Measurements from ENCODE around the gene VPREB3.

Gene VPREB3

GRCh38 chr22:23754220-23754919, at the start of gene VPREB3:
VPREB3 (minus strand) TSS chr22:23754425; CDS start chr22:23754363, 62 bp downstream.
- no peak for DNase-seq

- no peak for DNase-seq
Measured at GRCh38 chr22:23803001-23803819, 49.0 kb upstream of the VPREB3 start.

GRCh38 chr22:23801886-23802377, 47.7 kb upstream of the VPREB3 start:
- DNase-seq = no peak

GRCh38 chr22:23801238-23801821, 47.1 kb upstream of the VPREB3 start:
- no peak for DNase-seq

- no peak for DNase-seq
Measured at GRCh38 chr22:23800297-23801237, 46.3 kb upstream of the VPREB3 start.

GRCh38 chr22:23796461-23796860, 42.2 kb upstream of the VPREB3 start:
- DNase-seq = no peak

- no peak for DNase-seq
Measured at GRCh38 chr22:23793326-23793725, 39.1 kb upstream of the VPREB3 start.

- no peak for DNase-seq
Measured at GRCh38 chr22:23791738-23792645, 37.8 kb upstream of the VPREB3 start.

GRCh38 chr22:23790819-23791737, 36.9 kb upstream of the VPREB3 start:
- no peak for DNase-seq

- DNase-seq = no peak
Measured at GRCh38 chr22:23789638-23790037, 35.4 kb upstream of the VPREB3 start.

- no peak for DNase-seq
Measured at GRCh38 chr22:23789121-23789520, 34.9 kb upstream of the VPREB3 start.

- DNase-seq = no peak
Measured at GRCh38 chr22:23787910-23788309, 33.7 kb upstream of the VPREB3 start.

- DNase-seq = no peak
Measured at GRCh38 chr22:23787600-23787896, 33.3 kb upstream of the VPREB3 start.

GRCh38 chr22:23786752-23787599, 32.8 kb upstream of the VPREB3 start, which contains the start of gene SMARCB1:
SMARCB1 (plus strand) TSS chr22:23786966; CDS start chr22:23787170, 204 bp downstream.
- DNase-seq = peak; percentile 93

- no peak for DNase-seq
Measured at GRCh38 chr22:23786261-23786710, 32.1 kb upstream of the VPREB3 start.

- no peak for DNase-seq
Measured at GRCh38 chr22:23784215-23784732, 30.0 kb upstream of the VPREB3 start.

GRCh38 chr22:23783265-23784150, 29.3 kb upstream of the VPREB3 start:
- DNase-seq = no peak

- DNase-seq = no peak
Measured at GRCh38 chr22:23782703-23783102, 28.5 kb upstream of the VPREB3 start.
